Transverse colon (tissue), 4 donors: ENCODE results near the gene ENDOV. TPM values are rescaled to one million over a fixed set of nuclear protein-coding genes. Genes with fewer than 3 reads are reported as not detected.

Experiments used
- DNase-seq: peaks from one replicate; pipeline ENCODE4 v3.0.0-alpha.2; 2019
- H3K27ac ChIP-seq, 4 donors: fragments of 200-600 bp; sonication (generic); 2 replicates each; pipeline ENCODE4 v1.5.1; 2016 to 2018; ENCODE audit warnings: inconsistent platforms in 4 of 4
- H3K27me3 ChIP-seq: fragments of 200-600 bp; sonication (generic); 2 replicates; pipeline ENCODE4 v1.5.1; 2017; ENCODE audit warnings: inconsistent platforms
- H3K36me3 ChIP-seq, 4 donors: fragments of 200-600 bp; sonication (generic); 2 replicates each; pipeline ENCODE4 v1.5.1; 2017 to 2019; ENCODE audit warnings: inconsistent platforms in 4 of 4
- H3K4me1 ChIP-seq, 4 donors: fragments of 200-600 bp; sonication (generic); 2 replicates each; pipeline ENCODE4 v1.5.1; 2017 to 2020; ENCODE audit warnings: inconsistent platforms in 4 of 4
- H3K4me3 ChIP-seq, 4 donors: fragments of 200-600 bp; sonication (generic); 1 replicate in 1 of 4; 2 replicates in 3 of 4; pipeline versions ENCODE4 v1.5.1 to v1.6.1; 2017 to 2019; ENCODE audit warnings: inconsistent platforms in 4 of 4
- H3K9me3 ChIP-seq, 2 donors: fragments of 200-600 bp; sonication (generic); 2 replicates each; pipeline ENCODE4 v1.5.1; 2017 to 2019; ENCODE audit warnings: inconsistent platforms in 2 of 2
- CTCF ChIP-seq, 5 experiments: fragments of 200-600 bp in 3 of 5; fragments of 450-650 bp in 2 of 5; sonication (generic) in 3 of 5; IDR thresholded peaks; 1 replicate in 2 of 5; 2 replicates in 3 of 5; pipeline ENCODE4 v1.5.1; 2016 to 2017; ENCODE audit warnings: antibody characterized with exemption in 5 of 5, inconsistent platforms in 3 of 5, mild to moderate bottlenecking in 2 of 5, moderate library complexity in 1 of 5
- EP300 ChIP-seq: sonication (generic); formaldehyde crosslinking; IDR thresholded peaks from one replicate; pipeline ENCODE4 v1.6.1; 2017; ENCODE audit warnings: antibody characterized with exemption, low read depth
- POLR2A ChIP-seq: fragments of 450-650 bp; IDR thresholded peaks from one replicate; pipeline ENCODE4 v1.6.1; 2016; ENCODE audit warnings: antibody characterized with exemption, mild to moderate bottlenecking, moderate library complexity
- POLR2AphosphoS5 ChIP-seq, 3 donors: sonication (generic); formaldehyde crosslinking; IDR thresholded peaks; one replicate each; pipeline ENCODE4 v1.6.1; 2016; ENCODE audit warnings: antibody characterized with exemption in 3 of 3
- WGBS, 2 donors: methylation state at CpG; one replicate each; pipeline ENCODE4 v1.1.5; 2018; ENCODE audit warnings: low coverage in 1 of 2; 5-methylcytosine and 5-hydroxymethylcytosine counted together
- in situ Hi-C, 4 donors: fragments of 200-750 bp; cut with MboI; loops; one replicate each; pipeline versions ENCODE4 v1.15.0 to v1.15.1; 2017; ENCODE audit warnings: low sequenced_read_pairs in 3 of 4, low pct_ligation_motif_present in 1 of 4, low pct_unique_long_range_greater_than_20kb in 1 of 4
- intact Hi-C: fragments of 100-400 bp; cut with DNase I; formaldehyde crosslinking; loops from one replicate; pipeline ENCODE4 v1.15.1; 2023; ENCODE audit warnings: low total_unique reads
- total RNA-seq, 4 donors: library from RNA; depleted of rRNA; stranded (reverse); fragments of >200 nt; gene quantifications; one replicate each; pipeline ENCODE4 v1.1.0, GENCODE V29; 2016

Gene ENDOV
- total RNA-seq, 4 donors from 2014 or later, result 14.9 to 26.9 (median 19.9) TPM

GRCh38 chr17:80442323-80442659, 27.3 kb downstream of the ENDOV start:
- H3K4me1 ChIP-seq, result no peaks in the 10 kb centered on the region
- WGBS, 2 donors, result 86% methylated on average over 12 of the region's 12 CpGs; no CpG with 5 or more reads in 1 of the 2 donors
- DNase-seq, result no peak
- no peak overlapping the region for H3K27ac ChIP-seq
- TF ChIP-seq CTCF (IDR thresholded peaks at IDR 0.05), result no peak
- no peak for TF ChIP-seq POLR2AphosphoS5 (IDR thresholded peaks at IDR 0.05)
- TF ChIP-seq POLR2A, result no peak
- TF ChIP-seq EP300, result no peak
- H3K36me3 ChIP-seq, result no peaks in the 10 kb centered on the region
- no peak overlapping the region for H3K4me3 ChIP-seq
- in situ Hi-C loops (loop anchor here in 1 of 4 donors (25.0 kb wide), 1 partner anchor 420 kb away; no protein-coding TSS in a partner anchor), intact Hi-C loops (no loop called here)
- no peaks in the 10 kb centered on the region for H3K9me3 ChIP-seq
- H3K27me3 ChIP-seq, result no peaks in the 10 kb centered on the region

- Histone ChIP-seq H3K27ac (no peak overlapping the region), H3K36me3 (no peaks in the 10 kb centered on the region), H3K4me1 (no peaks in the 10 kb centered on the region), H3K4me3 (no peak overlapping the region), H3K27me3 (no peaks in the 10 kb centered on the region), H3K9me3 (no peaks in the 10 kb centered on the region)
- DNase-seq, result no peak
- TF ChIP-seq POLR2AphosphoS5 (IDR thresholded peaks at IDR 0.05) (no peak), CTCF (IDR thresholded peaks at IDR 0.05) (no peak), EP300 (no peak), POLR2A (no peak)
- in situ Hi-C loops, result loop anchor here in 1 of 4 donors (25.0 kb wide), 1 partner anchor 420 kb away; no protein-coding TSS in a partner anchor
- whole genome bisulfite sequencing, 2 donors, result 79 to 85% methylated on average over 3 to 4 of the region's 4 CpGs
- intact Hi-C loops, result no loop called here
Measured at GRCh38 chr17:80442764-80443163, 27.8 kb downstream of the ENDOV start.

GRCh38 chr17:80443498-80443897, 28.5 kb downstream of the ENDOV start:
- TF ChIP-seq CTCF (IDR thresholded peaks at IDR 0.05), result no peak
- no peak for TF ChIP-seq POLR2A
- no peak for TF ChIP-seq EP300
- Histone ChIP-seq H3K36me3 (no peaks in the 10 kb centered on the region), H3K27ac (no peak overlapping the region), H3K4me3 (no peak overlapping the region), H3K27me3 (no peaks in the 10 kb centered on the region), H3K9me3 (no peaks in the 10 kb centered on the region), H3K4me1 (no peaks in the 10 kb centered on the region)
- DNase-seq, result no peak
- intact Hi-C loops (no loop called here), in situ Hi-C loops (loop anchor here in 1 of 4 donors (25.0 kb wide), 1 partner anchor 419 kb away; no protein-coding TSS in a partner anchor)
- 20 to 64% methylated on average over 1 to 4 of the region's 12 CpGs for WGBS, 2 donors

GRCh38 chr17:80443916-80444643, 29.1 kb downstream of the ENDOV start:
- no peaks in the 10 kb centered on the region for H3K9me3 ChIP-seq
- no peak for TF ChIP-seq POLR2A
- TF ChIP-seq POLR2AphosphoS5 (IDR thresholded peaks at IDR 0.05), result no peak
- H3K36me3 ChIP-seq, result no peaks in the 10 kb centered on the region
- 74% methylated on average over 29 of the region's 31 CpGs; no CpG with 5 or more reads in 1 of the 2 donors for WGBS, 2 donors
- in situ Hi-C loops, result loop anchor here in 1 of 4 donors (25.0 kb wide), 1 partner anchor 418 kb away; no protein-coding TSS in a partner anchor
- no peaks in the 10 kb centered on the region for H3K27me3 ChIP-seq
- DNase-seq, result no peak
- no peak overlapping the region for H3K4me3 ChIP-seq
- intact Hi-C loops, result no loop called here
- no peak overlapping the region for H3K27ac ChIP-seq
- no peaks in the 10 kb centered on the region for H3K4me1 ChIP-seq
